Measurements from ENCODE around the gene HSD17B8.

GRCh38 chr6:33213989-33214335, 9.5 kb downstream of the HSD17B8 start:
- TF ChIP-seq POLR2AphosphoS5 (IDR thresholded peaks at IDR 0.05) (no peak), CTCF (IDR thresholded peaks at IDR 0.05) (no peak)
